Measurements from ENCODE around the gene SUPT20H.
"Not testable (repeated sequence)": the region's sequence is repeated elsewhere in the genome, so short reads cannot be mapped to it uniquely, and the experiment has no call there.

SUPT20H gene

GRCh38 chr13:37068962-37069361 is 9.5 kb upstream of the SUPT20H start:
- peak; percentile 60 for DNase-seq

GRCh38 chr13:37067874-37068273 is 8.4 kb upstream of the SUPT20H start:
- DNase-seq = no peak

GRCh38 chr13:37065890-37066526 is 6.5 kb upstream of the SUPT20H start:
- DNase-seq = no peak

DNA sequence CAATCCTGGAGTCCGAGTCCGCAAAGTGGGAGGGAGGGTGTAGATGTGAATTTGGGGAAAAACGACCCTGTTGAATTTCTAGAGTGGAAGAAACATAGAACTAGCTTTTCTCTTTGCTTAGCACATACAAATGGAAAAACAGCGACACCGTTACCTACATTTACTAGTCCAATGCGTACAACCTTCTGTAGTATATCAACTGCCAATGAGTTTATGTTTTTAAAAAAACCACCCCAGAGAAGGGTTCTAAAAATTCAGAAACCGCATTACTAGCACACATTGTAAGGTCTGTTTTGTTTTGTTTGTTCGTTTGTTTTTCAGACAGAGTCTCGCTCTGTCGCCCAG is 332 bp upstream of the SUPT20H start:
- DNase-seq = no peak

DNA sequence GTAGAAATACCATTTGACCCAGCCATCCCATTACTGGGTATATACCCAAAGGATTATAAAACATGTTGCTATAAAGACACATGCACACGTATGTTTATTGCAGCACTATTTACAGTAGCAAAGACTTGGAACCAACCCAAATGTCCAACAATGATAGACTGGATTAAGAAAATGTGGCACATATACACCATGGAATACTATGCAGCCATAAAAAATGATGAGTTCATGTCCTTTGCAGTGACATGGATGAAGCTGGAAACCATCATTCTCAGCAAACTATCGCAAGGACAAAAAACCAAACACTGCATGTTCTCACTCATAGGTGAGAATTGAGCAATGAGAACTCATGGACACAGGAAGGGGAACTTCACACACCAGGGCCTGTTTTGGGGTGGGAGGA is 3.3 kb downstream of the SUPT20H start:
- not testable (repeated sequence) for DNase-seq

DNA sequence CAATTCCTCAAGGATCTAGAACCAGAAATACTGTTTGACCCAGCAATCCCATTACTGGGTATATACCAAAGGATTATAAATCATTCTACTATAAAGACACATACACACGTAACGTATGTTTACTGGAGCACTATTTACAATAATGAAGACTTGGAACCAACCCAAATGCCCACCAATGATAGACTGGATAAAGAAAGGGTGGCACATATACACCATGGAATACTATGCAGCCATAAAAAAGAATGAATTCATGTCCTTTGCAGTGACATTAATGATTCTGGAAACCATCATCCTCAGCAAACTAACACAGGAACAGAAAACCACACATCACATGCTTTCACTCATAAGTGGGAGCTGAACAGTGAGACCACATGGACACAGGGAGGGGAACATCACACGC is 6.4 kb downstream of the SUPT20H start:
- DNase-seq = not testable (repeated sequence)

GRCh38 chr13:37049810-37050209 is 9.7 kb downstream of the SUPT20H start:
- no peak for DNase-seq

- no peak for DNase-seq
Observed at GRCh38 chr13:37047846-37048245, 11.6 kb downstream of the SUPT20H start.

DNA sequence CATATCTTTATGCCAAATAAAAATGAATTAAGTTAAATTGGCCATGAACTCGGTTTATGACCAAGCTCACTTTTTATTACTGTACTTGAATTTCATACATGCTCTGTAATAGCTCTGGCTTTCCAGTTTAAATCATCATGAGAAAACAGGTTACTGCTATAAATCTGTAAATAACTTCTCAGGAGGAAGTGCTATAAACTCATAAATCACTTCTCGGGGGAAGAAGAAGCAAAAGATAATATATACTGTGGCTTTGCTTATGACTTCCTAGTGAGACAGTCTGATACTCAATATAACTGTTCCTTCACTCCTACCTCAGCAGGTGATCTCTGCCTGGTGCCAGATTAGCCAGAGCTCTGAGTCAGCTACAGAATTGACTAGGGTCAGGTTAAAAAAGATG is 12.5 kb downstream of the SUPT20H start:
- DNase-seq = no peak

GRCh38 chr13:37046062-37046461 is 13.4 kb downstream of the SUPT20H start:
- DNase-seq = no peak

DNA sequence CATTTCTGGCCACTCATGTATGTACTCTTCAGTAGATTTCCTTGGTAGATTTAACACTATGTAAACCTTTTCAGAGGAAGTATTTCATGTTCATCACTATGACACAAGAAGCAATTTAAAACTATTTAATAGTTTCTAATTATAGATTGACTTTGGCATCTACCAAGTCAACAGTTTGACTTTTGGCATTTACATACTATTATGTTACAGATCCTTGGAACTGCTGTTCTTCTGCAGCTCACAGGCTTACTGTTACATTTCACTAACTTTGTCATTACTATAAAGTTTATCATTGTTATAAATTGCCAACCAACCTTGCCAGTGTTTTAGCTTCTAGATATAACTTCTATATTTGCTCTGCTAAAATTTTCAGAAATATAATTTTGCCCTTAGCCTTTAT is 18.7 kb downstream of the SUPT20H start:
- no peak for DNase-seq

DNA sequence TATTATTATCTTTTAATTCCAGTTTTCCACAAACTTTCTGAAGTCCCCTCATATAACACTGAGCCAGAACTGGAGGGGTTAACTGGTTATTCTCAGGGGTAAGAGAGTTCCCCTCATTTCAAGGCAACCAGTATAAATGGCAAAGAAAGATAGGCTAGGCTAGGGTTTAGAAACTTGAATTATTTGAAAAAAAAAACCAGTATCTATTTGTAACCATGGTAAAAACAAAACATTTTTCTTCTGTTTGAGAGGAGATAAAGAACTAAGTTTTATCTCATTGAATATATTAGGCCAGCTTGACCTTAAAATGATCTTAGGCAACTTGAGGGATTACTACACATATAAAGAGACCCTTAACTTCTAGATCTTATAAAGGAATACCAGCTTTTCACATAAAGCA is 19.6 kb downstream of the SUPT20H start:
- peak; percentile 85 for DNase-seq

- DNase-seq = no peak
Observed at GRCh38 chr13:37037241-37037640, 22.2 kb downstream of the SUPT20H start.

- no peak for DNase-seq
Observed at GRCh38 chr13:37029617-37030016, 29.9 kb downstream of the SUPT20H start.

DNA sequence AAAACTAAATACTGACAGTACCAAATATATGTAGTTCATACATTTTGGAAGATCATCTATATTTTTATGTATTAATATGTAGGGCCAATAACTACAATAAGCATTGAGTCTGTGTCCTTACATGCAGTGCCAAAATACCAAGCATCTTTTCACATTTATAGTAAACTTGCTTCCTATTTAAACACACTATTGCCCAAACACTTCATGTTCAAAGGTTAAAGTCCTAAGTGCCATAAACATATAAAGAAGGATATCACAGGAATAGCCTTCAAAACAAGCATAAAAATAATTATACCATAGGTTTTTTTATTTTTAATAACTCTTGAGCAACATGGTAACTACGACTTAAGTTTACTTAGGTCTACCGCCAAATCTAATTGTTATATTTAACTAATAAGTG is 31.8 kb downstream of the SUPT20H start:
- no peak for DNase-seq

DNA sequence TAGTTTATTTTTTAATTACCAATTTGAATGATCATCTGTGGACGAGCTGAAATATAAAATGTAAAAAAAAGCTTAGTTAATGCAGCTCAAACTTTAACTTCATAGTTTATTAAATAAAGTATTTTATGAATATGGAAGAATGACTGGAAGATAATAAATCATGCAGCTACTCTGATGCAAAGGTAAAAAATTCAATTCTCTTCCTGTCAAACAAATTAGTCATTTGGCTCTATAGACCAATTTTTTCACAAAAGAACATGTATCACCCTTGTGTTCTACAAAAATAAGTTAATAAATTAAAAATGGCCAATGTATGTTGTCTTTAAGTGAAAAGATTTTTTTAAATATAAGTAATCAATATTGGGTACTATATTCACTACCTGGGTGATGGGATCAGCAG is 32.7 kb downstream of the SUPT20H start:
- no peak for DNase-seq

DNA sequence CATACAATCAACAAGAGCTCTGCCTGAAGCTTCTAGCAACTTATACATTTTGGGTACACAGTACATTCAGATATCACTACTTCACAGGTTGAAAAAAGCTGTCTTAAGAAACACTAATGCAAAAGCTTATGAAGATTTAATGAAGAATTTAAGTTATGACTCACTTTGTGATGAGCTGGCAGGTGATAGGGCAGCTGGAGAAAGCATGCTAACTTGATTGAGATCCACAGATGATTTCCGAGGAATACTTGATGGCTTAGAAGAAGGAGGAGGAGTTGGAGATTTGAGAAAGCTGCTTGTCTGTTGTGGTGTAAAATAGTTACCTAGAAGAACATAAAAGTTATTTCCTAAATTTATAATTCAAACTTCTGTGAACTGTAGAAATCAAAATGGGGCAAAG is 35.6 kb downstream of the SUPT20H start:
- DNase-seq = no peak

DNA sequence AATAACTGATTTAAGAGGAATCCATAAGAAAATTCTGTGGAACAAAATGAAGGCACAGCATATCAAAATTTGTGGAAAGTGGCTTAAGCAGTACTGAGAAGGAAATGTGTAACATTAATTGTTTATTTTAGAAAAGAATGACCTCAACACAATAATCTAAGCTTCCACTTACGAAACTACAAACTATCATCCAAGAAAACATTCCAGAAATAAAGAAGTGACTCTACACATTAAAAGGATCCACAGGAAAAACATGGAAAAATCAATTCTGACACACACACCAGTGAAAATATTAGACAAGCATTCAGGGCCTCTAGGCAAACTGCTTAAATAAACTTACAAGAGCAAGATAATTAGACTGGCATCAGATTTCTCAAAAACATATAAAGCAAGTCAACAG is 44.9 kb downstream of the SUPT20H start:
- no peak for DNase-seq

- no peak for DNase-seq
Observed at GRCh38 chr13:37011788-37012187, 47.7 kb downstream of the SUPT20H start.

DNA sequence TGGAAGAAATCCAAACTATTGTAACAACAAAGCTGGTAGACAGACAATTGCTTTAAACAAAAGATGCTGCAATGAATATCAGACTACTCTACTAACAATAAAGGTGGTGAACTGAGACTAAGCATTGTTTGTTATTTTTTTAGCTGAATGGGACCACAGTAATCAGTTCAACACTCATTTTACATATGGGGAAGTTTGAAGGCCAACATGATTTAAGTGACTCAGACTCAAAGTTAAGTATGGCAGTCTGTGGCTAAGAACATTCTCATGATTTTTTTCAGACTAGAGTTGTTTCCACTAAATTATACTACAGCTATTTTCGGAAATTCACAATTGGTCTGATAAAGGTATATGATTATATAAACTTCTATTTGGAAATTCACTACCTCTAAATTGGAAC is 48.5 kb downstream of the SUPT20H start:
- no peak for DNase-seq

DNA sequence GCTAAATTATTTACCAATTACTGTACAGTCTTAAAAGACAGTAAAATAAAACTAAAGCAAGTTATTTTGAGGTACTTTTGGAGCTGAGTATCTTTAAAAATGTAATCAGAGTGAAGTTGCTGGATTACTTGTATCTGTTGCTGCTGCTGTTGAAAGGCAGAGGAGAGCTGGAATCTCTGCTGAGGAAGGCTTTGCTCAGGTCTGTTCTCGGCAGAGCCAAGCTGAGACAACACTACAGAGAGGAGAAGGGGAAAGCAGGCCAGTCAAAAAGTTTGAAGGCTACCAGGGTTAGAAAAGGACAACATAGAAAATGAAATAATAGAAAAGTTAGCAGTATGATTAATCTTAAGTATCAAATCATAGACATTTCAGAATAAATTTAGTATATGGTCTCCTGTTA is 49.1 kb downstream of the SUPT20H start:
- DNase-seq = no peak

- no peak for DNase-seq
Observed at GRCh38 chr13:37009692-37010091, 49.8 kb downstream of the SUPT20H start.

- DNase-seq = no peak
Observed at GRCh38 chr13:37001921-37002250, 57.6 kb downstream of the SUPT20H start.

- peak; percentile 92 for DNase-seq
Observed at GRCh38 chr13:36999054-36999714, 60.3 kb downstream of the SUPT20H start, which contains the start of gene ALG5. TSS of gene ALG5 (minus strand) at chr13:36999340. CDS start at chr13:36999300, 40 bp downstream.

- DNase-seq = peak; percentile 32
Observed at GRCh38 chr13:36998624-36999041, 60.9 kb downstream of the SUPT20H start.

Data from hematopoietic multipotent progenitor cell treated with erythropoietin and hydrocortisone succinate and interleukin-3 and kit ligand, for 6 days (in vitro differentiated cells).